ENCODE measurements around the gene TUBGCP3. TPM values are rescaled to one million over a fixed set of nuclear protein-coding genes. Genes with fewer than 3 reads are reported as not detected.

Gene TUBGCP3
- total and polyA plus RNA-seq, 9 donors, result 14.2 to 18.1 (median 16.7) TPM

Other genes starting within 250 kb of the TUBGCP3 start
- gene SPACA7, start 211.8 kb downstream of the TUBGCP3 start, total RNA-seq, result not detected
- gene SPACA7, start 211.8 kb downstream of the TUBGCP3 start, polyA plus RNA-seq (ENCODE audit: insufficient read depth in 1 of 8, insufficient read length in 8 of 8, low replicate concordance in 1 of 8), result not detected
- gene ATP11A, start 101.9 kb upstream of the TUBGCP3 start, total RNA-seq, result 12.0 TPM
- 10 to 100 TPM; 11.9 to 26.7 (median 22.1) TPM for gene ATP11A, start 101.9 kb upstream of the TUBGCP3 start, polyA plus RNA-seq (ENCODE audit: insufficient read depth in 1 of 8, insufficient read length in 8 of 8, low replicate concordance in 1 of 8)

Data from muscle of leg (tissue), 9 donors.